Liver (tissue), 9 donors: Measurements from ENCODE around the gene VAV3. TPM values are rescaled to one million over a fixed set of nuclear protein-coding genes. Genes with fewer than 3 reads are reported as not detected.

Experiments
- DNase-seq: peaks from one replicate; pipeline ENCODE4 v3.0.0-alpha.2; 2017; ENCODE audit warnings: low spot score
- H3K27ac ChIP-seq, 2 donors: one replicate each; pipeline ENCODE4 v1.7.0; 2013; ENCODE audit warnings: inconsistent platforms in 2 of 2, low read length in 2 of 2, control low read depth in 1 of 2, low read depth in 1 of 2, mild to moderate bottlenecking in 1 of 2
- H3K27me3 ChIP-seq, 4 donors: one replicate each; pipeline versions ENCODE4 v1.6.1 to v1.7.0; 2013; ENCODE audit warnings: low read length in 3 of 4, inconsistent platforms in 1 of 4, mild to moderate bottlenecking in 1 of 4, moderate library complexity in 1 of 4; ENCODE audit not compliant: control insufficient read depth in 4 of 4, insufficient read depth in 4 of 4
- H3K36me3 ChIP-seq, 4 donors: one replicate each; pipeline versions ENCODE4 v1.6.1 to v1.7.0; 2013; ENCODE audit warnings: low read length in 3 of 4, mild to moderate bottlenecking in 3 of 4, low read depth in 1 of 4, moderate library complexity in 1 of 4; ENCODE audit not compliant: control insufficient read depth in 4 of 4, insufficient read depth in 3 of 4
- H3K4me1 ChIP-seq, 4 donors: one replicate each; pipeline versions ENCODE4 v1.6.1 to v1.7.0; 2013; ENCODE audit warnings: low read length in 3 of 4, mild to moderate bottlenecking in 3 of 4, moderate library complexity in 1 of 4; ENCODE audit not compliant: control insufficient read depth in 4 of 4, insufficient read depth in 4 of 4
- H3K4me3 ChIP-seq, 3 donors: one replicate each; pipeline versions ENCODE4 v1.6.1 to v1.7.0; 2013; ENCODE audit warnings: low read length in 3 of 3, control low read depth in 1 of 3, low read depth in 1 of 3, mild to moderate bottlenecking in 1 of 3
- H3K9ac ChIP-seq, 2 donors: one replicate each; pipeline ENCODE4 v1.7.0; 2013; ENCODE audit warnings: low read length in 2 of 2, mild to moderate bottlenecking in 2 of 2, moderate library complexity in 2 of 2, control low read depth in 1 of 2, low read depth in 1 of 2
- H3K9me3 ChIP-seq, 4 donors: one replicate each; pipeline versions ENCODE4 v1.6.1 to v1.7.0; 2013; ENCODE audit warnings: low read length in 3 of 4; ENCODE audit not compliant: control insufficient read depth in 4 of 4
- ATF3 ChIP-seq: IDR thresholded peaks from 2 replicates; pipeline ENCODE4 v1.6.1; 2016; ENCODE audit warnings: antibody characterized with exemption
- CTCF ChIP-seq: fragments of 150-350 bp; IDR thresholded peaks from 2 replicates; pipeline ENCODE4 v1.5.1; 2017; ENCODE audit warnings: improper control_type of control experiment, low read depth, low read length; ENCODE audit not compliant: missing input control
- EGR1 ChIP-seq, 2 donors: IDR thresholded peaks; 2 replicates each; pipeline ENCODE4 v1.6.1; 2016 to 2018; ENCODE audit warnings: antibody characterized with exemption in 2 of 2, low read depth in 2 of 2
- FOXA1 ChIP-seq: IDR thresholded peaks from 2 replicates; pipeline ENCODE4 v1.6.1; 2016; ENCODE audit warnings: antibody characterized with exemption
- FOXA2 ChIP-seq: IDR thresholded peaks from 2 replicates; pipeline ENCODE4 v1.6.1; 2016; ENCODE audit warnings: antibody characterized with exemption
- GABPA ChIP-seq, 2 donors: IDR thresholded peaks in 1 of 2; conservative IDR thresholded peaks in 1 of 2; 2 replicates each; pipeline ENCODE4 v1.6.1; 2016; ENCODE audit warnings: antibody characterized with exemption in 2 of 2, mild to moderate bottlenecking in 1 of 2, moderate library complexity in 1 of 2
- HNF4A ChIP-seq, 2 donors: conservative IDR thresholded peaks; 2 replicates each; pipeline ENCODE4 v1.6.1; 2016; ENCODE audit warnings: antibody characterized with exemption in 2 of 2, mild to moderate bottlenecking in 2 of 2
- HNF4G ChIP-seq: IDR thresholded peaks from 2 replicates; pipeline ENCODE4 v1.6.1; 2016; ENCODE audit warnings: antibody characterized with exemption
- JUND ChIP-seq, 2 donors: IDR thresholded peaks; 2 replicates each; pipeline ENCODE4 v1.6.1; 2016; ENCODE audit warnings: antibody characterized with exemption in 2 of 2
- MAX ChIP-seq: IDR thresholded peaks from 2 replicates; pipeline ENCODE4 v1.6.1; 2016; ENCODE audit warnings: antibody characterized with exemption
- RAD21 ChIP-seq, 2 donors: IDR thresholded peaks; 2 replicates each; pipeline ENCODE4 v1.6.1; 2016; ENCODE audit warnings: antibody characterized with exemption in 2 of 2, mild to moderate bottlenecking in 2 of 2
- RXRA ChIP-seq, 2 donors: IDR thresholded peaks; 2 replicates each; pipeline ENCODE4 v1.6.1; 2017 to 2018; ENCODE audit warnings: antibody characterized with exemption in 2 of 2, mild to moderate bottlenecking in 1 of 2
- SP1 ChIP-seq: IDR thresholded peaks from 2 replicates; pipeline ENCODE4 v1.6.1; 2018; ENCODE audit warnings: antibody characterized with exemption, mild to moderate bottlenecking
- YY1 ChIP-seq: IDR thresholded peaks from 2 replicates; pipeline ENCODE4 v1.6.1; 2016; ENCODE audit warnings: antibody characterized with exemption, mild to moderate bottlenecking
- ZBTB33 ChIP-seq: IDR thresholded peaks from 2 replicates; pipeline ENCODE4 v1.6.1; 2016; ENCODE audit warnings: antibody characterized with exemption
- WGBS: extraction: QIAGEN DNeasy Blood & Tissue Kit; methylation state at CpG from one replicate; pipeline ENCODE4 v1.1.7; 2013; 5-methylcytosine and 5-hydroxymethylcytosine counted together
- polyA plus RNA-seq, 2 donors: library from polyadenylated mRNA; stranded (reverse) in 1 of 2; unstranded in 1 of 2; fragments of 200-250 nt in 1 of 2; fragments of >200 nt in 1 of 2; fragmentation: Nextera tagmentation in 1 of 2; extraction: Ambion mirVana in 1 of 2; gene quantifications; one replicate each; pipeline versions ENCODE4 v1.2.1 to v1.2.3, GENCODE V29; 2013 to 2015
- total RNA-seq, 2 donors: library from RNA; depleted of rRNA; stranded (reverse); fragments of >200 nt; gene quantifications; one replicate each; pipeline ENCODE4 v1.2.3, GENCODE V29; 2014
- donor health status: healthy.
- donor health status: healthy.
- donor health status: healthy.
- donor health status: healthy.
- donor health status: healthy.

The VAV3 gene
- total and polyA plus RNA-seq, 4 donors, result 0.46 to 4.8 (median 2.7) TPM

- TF ChIP-seq EGR1 (IDR thresholded peaks at IDR 0.05; ENCODE audit: low read depth in 2 of 2), result no peak
- no peak for TF ChIP-seq CTCF
- no peak for TF ChIP-seq RXRA (IDR thresholded peaks at IDR 0.05)
Measured at GRCh38 chr1:107952989-107953388, 12.0 kb downstream of the VAV3 start (continued).

GRCh38 chr1:107950464-107950863, 14.5 kb downstream of the VAV3 start:
- H3K9ac ChIP-seq, result no peak overlapping the region
- H3K27me3 ChIP-seq, result no peaks in the 10 kb centered on the region
- H3K9me3 ChIP-seq, result no peaks in the 10 kb centered on the region
- no peak overlapping the region for H3K27ac ChIP-seq
- no peak for DNase-seq
- TF ChIP-seq JUND (IDR thresholded peaks at IDR 0.05) (no peak), HNF4G (no peak)
- peaks cover 0 to 3% (median 0%) of the 10 kb centered on the region in 4 donors for H3K4me1 ChIP-seq
- 70% methylated on average over 3 of the region's 3 CpGs for WGBS
- H3K4me3 ChIP-seq, result no peak overlapping the region
- no peaks in the 10 kb centered on the region for H3K36me3 ChIP-seq

GRCh38 chr1:107949467-107950253, 15.3 kb downstream of the VAV3 start:
- no peak overlapping the region for H3K4me3 ChIP-seq
- peaks cover 0 to 3% (median 0%) of the 10 kb centered on the region in 4 donors for H3K4me1 ChIP-seq
- no peak overlapping the region for H3K27ac ChIP-seq
- no peaks in the 10 kb centered on the region for H3K9me3 ChIP-seq
- WGBS, result 52% methylated on average over 3 of the region's 3 CpGs
- DNase-seq, result no peak
- TF ChIP-seq ATF3 (no peak), SP1 (no peak), HNF4A (conservative IDR thresholded peaks at IDR 0.05) (no peak), GABPA (IDR thresholded peaks at IDR 0.05 in 1 of 2, conservative IDR thresholded peaks at IDR 0.05 in 1 of 2) (no peak), RAD21 (IDR thresholded peaks at IDR 0.05) (no peak), YY1 (no peak), EGR1 (IDR thresholded peaks at IDR 0.05; ENCODE audit: low read depth in 2 of 2) (no peak), FOXA2 (no peak)
- no peaks in the 10 kb centered on the region for H3K36me3 ChIP-seq
- no peak overlapping the region for H3K9ac ChIP-seq
- no peaks in the 10 kb centered on the region for H3K27me3 ChIP-seq

- H3K36me3 ChIP-seq, result no peaks in the 10 kb centered on the region
- TF ChIP-seq FOXA1, result no peak
- no peak for TF ChIP-seq RXRA (IDR thresholded peaks at IDR 0.05)
- TF ChIP-seq HNF4G, result no peak
- no peak for TF ChIP-seq YY1
- no peak for TF ChIP-seq RAD21 (IDR thresholded peaks at IDR 0.05)
- TF ChIP-seq MAX, result no peak
- TF ChIP-seq SP1, result no peak
- no peak for TF ChIP-seq FOXA2
- TF ChIP-seq ZBTB33, result no peak
- no peak for TF ChIP-seq ATF3
- no peak for TF ChIP-seq CTCF
- no peak overlapping the region for H3K27ac ChIP-seq
Measured at GRCh38 chr1:107946794-107947193, 18.2 kb downstream of the VAV3 start.

More at GRCh38 chr1:107946794-107947193, 18.2 kb downstream of the VAV3 start:
- no peaks in the 10 kb centered on the region for H3K4me1 ChIP-seq
- H3K9ac ChIP-seq, result no peak overlapping the region
- no peaks in the 10 kb centered on the region for H3K9me3 ChIP-seq
- no peaks in the 10 kb centered on the region for H3K27me3 ChIP-seq
- no peak overlapping the region for H3K4me3 ChIP-seq
- DNase-seq, result no peak
